IPS DF 6.9 (cell line): ENCODE measurements around the gene GAB1.

ENCODE experiments used
- DNase-seq: peaks from one replicate; pipeline ENCODE4 v3.0.0-alpha.2; 2013; ENCODE audit warnings: low read depth, low spot score
- H3K27ac ChIP-seq: one replicate; pipeline ENCODE4 v1.5.1; 2013; ENCODE audit warnings: low read length, control low read depth
- H3K27me3 ChIP-seq: 2 replicates; pipeline ENCODE4 v1.6.1; 2013; ENCODE audit warnings: mild to moderate bottlenecking, low read length; ENCODE audit not compliant: control insufficient read depth, insufficient read depth
- H3K36me3 ChIP-seq: 2 replicates; pipeline ENCODE4 v1.6.1; 2013; ENCODE audit warnings: low read length; ENCODE audit not compliant: control insufficient read depth, insufficient read depth
- H3K4me1 ChIP-seq: 2 replicates; pipeline ENCODE4 v1.6.1; 2013; ENCODE audit warnings: low read length; ENCODE audit not compliant: control insufficient read depth, insufficient read depth
- H3K4me3 ChIP-seq: 2 replicates; pipeline ENCODE4 v1.5.1; 2013; ENCODE audit warnings: mild to moderate bottlenecking, low read length
- H3K9me3 ChIP-seq: 2 replicates; pipeline ENCODE4 v1.6.1; 2013; ENCODE audit warnings: low read length, inconsistent platforms; ENCODE audit not compliant: control insufficient read depth, insufficient read depth
- WGBS: extraction: QIAGEN DNeasy Blood & Tissue Kit; methylation state at CpG from one replicate; pipeline ENCODE4 v1.1.7; 2013; ENCODE audit warnings: mixed read lengths, missing lambda C conversion rate; ENCODE audit not compliant: insufficient read length, insufficient coverage; 5-methylcytosine and 5-hydroxymethylcytosine counted together

Gene GAB1

DNA sequence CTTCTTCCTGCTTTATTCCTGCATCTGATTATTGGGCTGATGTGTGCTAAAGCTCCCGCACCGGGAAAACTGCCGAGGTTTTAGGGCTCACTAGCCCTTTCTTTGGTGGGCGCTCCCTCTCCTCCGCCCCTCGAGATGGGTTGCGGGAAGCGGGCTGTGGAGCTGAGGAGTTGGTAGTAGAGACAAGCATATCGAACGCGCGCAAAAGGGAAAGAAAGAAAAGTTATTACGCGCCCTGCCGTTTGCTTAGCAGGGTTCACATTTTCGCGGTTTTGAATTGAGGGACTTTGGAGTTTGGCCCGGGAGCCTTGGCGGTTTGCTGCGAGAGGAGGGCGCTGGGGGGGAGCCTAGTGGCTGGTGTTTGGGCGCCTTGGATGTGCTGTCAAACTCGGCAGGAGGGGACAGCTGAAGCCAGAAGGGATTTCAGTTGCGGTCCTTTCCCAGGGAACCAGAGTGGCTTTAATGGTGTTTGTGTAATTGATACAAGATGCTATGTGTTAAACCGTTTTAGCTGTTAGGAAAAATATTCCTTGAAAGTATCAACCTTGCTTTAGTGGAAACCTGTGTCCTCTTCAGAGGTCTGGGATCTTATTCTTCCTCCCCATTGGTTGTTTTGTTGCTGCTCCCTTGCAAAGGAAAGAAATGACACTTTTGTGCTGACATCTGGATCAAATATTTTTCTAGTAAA lies 1.1 kb downstream of the GAB1 start:
- Histone ChIP-seq H3K4me1 (0 out of 2 replicates have a peak, but pooled peaks cover 1% of the 10 kb centered on the region), H3K27me3 (no peaks in the 10 kb centered on the region), H3K9me3 (no peaks in the 10 kb centered on the region), H3K36me3 (no peaks in the 10 kb centered on the region), H3K27ac (no peak overlapping the region), H3K4me3 (peak overlapping the region; percentile 96; the same call in 1 of the 2 replicates)
- no peak for DNase-seq
- WGBS: no CpG with 5 or more reads among the region's 25 CpGs

DNA sequence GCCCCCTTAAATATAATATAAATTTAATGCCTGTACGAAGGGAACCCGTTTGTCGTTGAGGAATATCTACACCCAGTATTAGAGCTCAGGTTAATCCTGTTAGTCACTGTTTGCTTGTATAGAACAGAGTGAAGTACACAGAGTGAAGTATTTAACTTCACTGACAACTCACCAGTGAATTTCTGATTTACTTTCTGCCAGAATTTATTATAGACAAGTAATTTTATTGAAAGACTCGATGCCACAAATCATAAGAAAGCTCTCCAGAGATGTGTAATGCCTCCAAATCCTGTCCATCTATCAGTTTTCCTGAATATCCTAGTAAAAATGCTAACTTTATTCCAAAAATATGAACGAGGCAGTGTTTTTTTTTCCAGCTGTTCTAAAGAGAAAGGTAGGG lies 1.6 kb downstream of the GAB1 start:
- no peak overlapping the region for H3K4me3 ChIP-seq
- no peak overlapping the region for H3K27ac ChIP-seq
- DNase-seq: no peak
- H3K4me1 ChIP-seq: 0 out of 2 replicates have a peak, but pooled peaks cover 1% of the 10 kb centered on the region
- whole genome bisulfite sequencing: no CpG with 5 or more reads among the region's 5 CpGs
- no peaks in the 10 kb centered on the region for H3K9me3 ChIP-seq
- no peaks in the 10 kb centered on the region for H3K27me3 ChIP-seq
- H3K36me3 ChIP-seq: no peaks in the 10 kb centered on the region

- WGBS: no CpG with 5 or more reads among the region's 2 CpGs
- no peaks in the 10 kb centered on the region for H3K27me3 ChIP-seq
- H3K36me3 ChIP-seq: no peaks in the 10 kb centered on the region
- no peak overlapping the region for H3K4me3 ChIP-seq
- no peak for DNase-seq
- no peaks in the 10 kb centered on the region for H3K9me3 ChIP-seq
- no peak overlapping the region for H3K27ac ChIP-seq
- H3K4me1 ChIP-seq: 0 out of 2 replicates have a peak, but pooled peaks cover 1% of the 10 kb centered on the region
These were observed 2.8 kb downstream of the GAB1 start for GRCh38 chr4:143339497-143339896.

GRCh38 chr4:143341186-143341755 lies 4.6 kb downstream of the GAB1 start:
- Histone ChIP-seq H3K4me1 (0 out of 2 replicates have a peak, but pooled peaks cover 2% of the 10 kb centered on the region), H3K9me3 (no peaks in the 10 kb centered on the region), H3K27ac (no peak overlapping the region), H3K36me3 (no peaks in the 10 kb centered on the region), H3K4me3 (no peak overlapping the region; the same call in 1 of the 2 replicates), H3K27me3 (no peaks in the 10 kb centered on the region)
- no CpG with 5 or more reads among the region's 2 CpGs for WGBS
- DNase-seq: no peak

DNA sequence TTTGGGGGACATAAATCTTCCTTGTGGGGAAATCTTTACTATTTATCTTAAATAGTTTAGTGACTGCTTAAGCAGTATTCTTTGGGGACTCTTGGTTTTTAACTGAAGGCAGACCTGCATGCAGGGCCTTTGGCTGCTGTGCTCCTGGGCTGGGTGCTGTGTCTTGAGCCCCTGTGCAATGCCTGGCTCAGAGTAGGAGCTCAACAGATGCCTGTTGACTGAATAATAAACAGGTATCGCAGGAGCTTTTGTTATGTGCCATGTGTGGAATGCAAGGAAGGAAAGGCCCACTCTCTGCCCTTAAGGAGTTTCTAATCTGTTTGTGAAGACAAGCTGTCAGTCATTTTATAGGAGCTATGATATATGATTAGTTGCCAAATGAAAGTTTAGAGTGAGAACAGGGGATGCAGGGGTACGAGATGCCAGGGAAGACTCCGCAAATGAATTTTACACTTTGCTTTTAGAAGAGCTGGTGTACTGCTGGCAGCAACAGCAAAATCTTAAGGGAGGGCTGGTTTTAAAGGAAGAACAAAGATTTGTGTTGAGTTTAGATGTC lies 6.7 kb downstream of the GAB1 start:
- H3K4me1 ChIP-seq: 0 out of 2 replicates have a peak, but pooled peaks cover 4% of the 10 kb centered on the region
- no peaks in the 10 kb centered on the region for H3K36me3 ChIP-seq
- no peaks in the 10 kb centered on the region for H3K27me3 ChIP-seq
- no CpG with 5 or more reads among the region's 3 CpGs for WGBS
- no peak overlapping the region for H3K4me3 ChIP-seq
- DNase-seq: no peak
- no peaks in the 10 kb centered on the region for H3K9me3 ChIP-seq
- H3K27ac ChIP-seq: no peak overlapping the region

DNA sequence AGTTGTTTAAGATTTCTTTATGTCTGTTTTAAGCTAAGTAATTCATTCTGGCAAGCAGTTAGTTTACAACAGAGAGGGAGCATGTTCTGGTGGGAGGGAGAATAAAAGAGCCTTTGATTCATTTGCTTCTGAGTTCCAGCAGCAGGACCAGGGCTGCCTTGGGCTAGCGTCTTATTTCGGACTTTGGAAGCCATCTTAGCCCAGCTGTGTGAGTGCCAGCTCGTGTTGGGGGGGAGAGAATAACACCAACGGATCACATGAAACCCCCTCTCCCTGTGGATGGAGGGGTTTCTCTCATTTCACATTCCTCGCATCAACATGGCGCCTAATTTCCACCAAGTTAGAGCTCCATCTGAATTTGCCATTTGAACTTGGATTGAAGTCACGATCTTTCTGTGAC lies 7.4 kb downstream of the GAB1 start:
- no peaks in the 10 kb centered on the region for H3K9me3 ChIP-seq
- H3K27me3 ChIP-seq: no peaks in the 10 kb centered on the region
- 0 out of 2 replicates have a peak, but pooled peaks cover 4% of the 10 kb centered on the region for H3K4me1 ChIP-seq
- WGBS: no CpG with 5 or more reads among the region's 7 CpGs
- DNase-seq: no peak
- H3K27ac ChIP-seq: no peak overlapping the region
- H3K36me3 ChIP-seq: no peaks in the 10 kb centered on the region
- no peak overlapping the region for H3K4me3 ChIP-seq

GRCh38 chr4:143344774-143345173 lies 8.1 kb downstream of the GAB1 start:
- Histone ChIP-seq H3K9me3 (no peaks in the 10 kb centered on the region), H3K27ac (no peak overlapping the region), H3K4me3 (no peak overlapping the region), H3K4me1 (0 out of 2 replicates have a peak, but pooled peaks cover 4% of the 10 kb centered on the region), H3K36me3 (no peaks in the 10 kb centered on the region), H3K27me3 (no peaks in the 10 kb centered on the region)
- DNase-seq: no peak
- WGBS: no CpG with 5 or more reads among the region's 4 CpGs

DNA sequence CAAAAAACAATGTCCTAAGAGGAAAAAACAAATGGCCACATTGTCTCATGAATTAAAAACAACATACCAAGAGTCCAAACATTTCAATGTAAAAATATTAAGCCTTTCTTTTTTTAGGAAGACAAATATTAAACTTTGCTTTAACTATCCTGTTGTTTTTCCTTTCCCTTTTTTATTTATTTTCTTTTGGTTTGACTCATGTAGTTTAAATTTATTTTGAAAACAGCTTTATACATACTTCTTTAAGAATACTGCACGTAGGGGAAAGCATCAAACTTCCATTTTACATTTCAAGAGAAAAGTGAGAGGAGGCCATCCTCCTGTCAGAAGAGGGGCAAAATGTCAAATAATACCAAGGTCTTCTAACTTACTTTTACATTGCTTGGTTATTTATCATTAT lies 8.7 kb downstream of the GAB1 start:
- no CpG with 5 or more reads among the region's 1 CpG for WGBS
- H3K36me3 ChIP-seq: no peaks in the 10 kb centered on the region
- no peak for DNase-seq
- no peak overlapping the region for H3K27ac ChIP-seq
- H3K27me3 ChIP-seq: no peaks in the 10 kb centered on the region
- 0 out of 2 replicates have a peak, but pooled peaks cover 4% of the 10 kb centered on the region for H3K4me1 ChIP-seq
- H3K9me3 ChIP-seq: no peaks in the 10 kb centered on the region
- no peak overlapping the region for H3K4me3 ChIP-seq

GRCh38 chr4:143346206-143346605 lies 9.5 kb downstream of the GAB1 start:
- no peak overlapping the region for H3K27ac ChIP-seq
- DNase-seq: no peak
- H3K4me3 ChIP-seq: no peak overlapping the region
- H3K4me1 ChIP-seq: peaks cover 5% of the 10 kb centered on the region
- H3K36me3 ChIP-seq: no peaks in the 10 kb centered on the region
- no peaks in the 10 kb centered on the region for H3K9me3 ChIP-seq
- no peaks in the 10 kb centered on the region for H3K27me3 ChIP-seq
- no CpG with 5 or more reads among the region's 2 CpGs for WGBS

DNA sequence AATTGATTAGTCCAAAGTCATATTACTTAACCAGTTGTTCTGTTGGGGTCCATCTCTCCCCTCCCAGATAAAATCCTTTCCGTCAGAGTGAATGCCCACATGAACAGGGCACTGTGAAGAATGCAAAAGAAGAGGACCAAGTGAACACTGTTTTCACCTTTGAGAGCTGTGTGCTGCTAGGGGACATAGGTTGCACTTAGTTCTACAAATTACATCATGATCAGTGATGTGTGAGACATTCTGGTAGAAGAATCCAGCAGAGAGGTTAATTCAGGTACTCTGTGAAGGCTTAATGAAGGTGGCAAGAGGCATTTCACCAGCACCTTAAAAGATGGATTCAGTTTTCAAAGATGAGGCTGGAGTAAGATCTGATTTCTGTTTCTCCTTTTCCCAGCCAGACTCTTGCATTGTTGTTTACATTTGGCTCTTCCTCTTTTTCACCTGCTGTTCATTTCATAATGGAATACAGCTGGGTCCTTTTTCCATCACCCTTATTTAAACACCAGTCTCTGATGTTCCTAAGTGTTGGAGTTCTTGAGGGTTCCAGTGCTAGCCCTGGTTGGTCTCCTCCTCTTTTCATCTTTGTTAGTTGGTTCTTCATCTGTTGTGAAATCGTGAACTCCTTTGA lies 10.9 kb downstream of the GAB1 start:
- Histone ChIP-seq H3K9me3 (no peaks in the 10 kb centered on the region), H3K27ac (no peak overlapping the region), H3K4me1 (peaks cover 9% of the 10 kb centered on the region), H3K4me3 (no peak overlapping the region), H3K27me3 (no peaks in the 10 kb centered on the region), H3K36me3 (no peaks in the 10 kb centered on the region)
- no peak for DNase-seq
- no CpG with 5 or more reads among the region's 2 CpGs for WGBS
